Testis (tissue), 2 donors: ENCODE measurements around the gene ZSCAN22.

ENCODE experiments used
- POLR2A ChIP-seq: fragments of 450-650 bp; IDR thresholded peaks from one replicate; pipeline ENCODE4 v1.6.1; 2017; ENCODE audit warnings: antibody characterized with exemption, mild to moderate bottlenecking, moderate library complexity
- TF ChIP-seq, protein P1 (sequence below), 3 experiments: fragments of 450-650 bp in 2 of 3; fragments of 200-600 bp in 1 of 3; sonication (generic) in 1 of 3; IDR thresholded peaks; one replicate each; pipeline ENCODE4 v1.5.1; 2016 to 2019; ENCODE audit warnings: antibody characterized with exemption in 3 of 3, mild to moderate bottlenecking in 2 of 3, moderate library complexity in 1 of 3

DNA sequence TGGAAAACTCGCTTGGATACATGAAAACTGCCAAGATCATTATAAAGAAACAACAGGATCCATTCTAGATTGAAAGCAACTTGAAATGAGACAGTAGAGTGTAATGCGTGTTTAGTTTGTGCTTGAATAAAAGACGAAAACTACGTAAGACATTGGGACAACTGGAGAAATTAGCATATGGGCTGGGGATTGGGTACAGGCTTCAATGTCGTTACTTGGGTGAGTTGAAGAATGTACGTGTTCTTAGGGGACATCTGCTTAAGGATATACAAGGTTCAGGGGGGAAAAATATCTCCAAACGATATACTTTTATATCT lies 22.1 kb upstream of the ZSCAN22 start:
- TF ChIP-seq, protein P1, sequence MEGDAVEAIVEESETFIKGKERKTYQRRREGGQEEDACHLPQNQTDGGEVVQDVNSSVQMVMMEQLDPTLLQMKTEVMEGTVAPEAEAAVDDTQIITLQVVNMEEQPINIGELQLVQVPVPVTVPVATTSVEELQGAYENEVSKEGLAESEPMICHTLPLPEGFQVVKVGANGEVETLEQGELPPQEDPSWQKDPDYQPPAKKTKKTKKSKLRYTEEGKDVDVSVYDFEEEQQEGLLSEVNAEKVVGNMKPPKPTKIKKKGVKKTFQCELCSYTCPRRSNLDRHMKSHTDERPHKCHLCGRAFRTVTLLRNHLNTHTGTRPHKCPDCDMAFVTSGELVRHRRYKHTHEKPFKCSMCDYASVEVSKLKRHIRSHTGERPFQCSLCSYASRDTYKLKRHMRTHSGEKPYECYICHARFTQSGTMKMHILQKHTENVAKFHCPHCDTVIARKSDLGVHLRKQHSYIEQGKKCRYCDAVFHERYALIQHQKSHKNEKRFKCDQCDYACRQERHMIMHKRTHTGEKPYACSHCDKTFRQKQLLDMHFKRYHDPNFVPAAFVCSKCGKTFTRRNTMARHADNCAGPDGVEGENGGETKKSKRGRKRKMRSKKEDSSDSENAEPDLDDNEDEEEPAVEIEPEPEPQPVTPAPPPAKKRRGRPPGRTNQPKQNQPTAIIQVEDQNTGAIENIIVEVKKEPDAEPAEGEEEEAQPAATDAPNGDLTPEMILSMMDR (IDR thresholded peaks at IDR 0.05): no peak
- TF ChIP-seq POLR2A: no peak
